Measurements from ENCODE around the gene LMNB1. TPM values are rescaled to one million over a fixed set of nuclear protein-coding genes. Genes with fewer than 3 reads are reported as not detected.
"Not testable (repeated sequence)": the region's sequence is repeated elsewhere in the genome, so short reads cannot be mapped to it uniquely, and the experiment has no call there.

Gene LMNB1
- total RNA-seq, 1 donor from 2014 or later, result 6.5 TPM

DNA sequence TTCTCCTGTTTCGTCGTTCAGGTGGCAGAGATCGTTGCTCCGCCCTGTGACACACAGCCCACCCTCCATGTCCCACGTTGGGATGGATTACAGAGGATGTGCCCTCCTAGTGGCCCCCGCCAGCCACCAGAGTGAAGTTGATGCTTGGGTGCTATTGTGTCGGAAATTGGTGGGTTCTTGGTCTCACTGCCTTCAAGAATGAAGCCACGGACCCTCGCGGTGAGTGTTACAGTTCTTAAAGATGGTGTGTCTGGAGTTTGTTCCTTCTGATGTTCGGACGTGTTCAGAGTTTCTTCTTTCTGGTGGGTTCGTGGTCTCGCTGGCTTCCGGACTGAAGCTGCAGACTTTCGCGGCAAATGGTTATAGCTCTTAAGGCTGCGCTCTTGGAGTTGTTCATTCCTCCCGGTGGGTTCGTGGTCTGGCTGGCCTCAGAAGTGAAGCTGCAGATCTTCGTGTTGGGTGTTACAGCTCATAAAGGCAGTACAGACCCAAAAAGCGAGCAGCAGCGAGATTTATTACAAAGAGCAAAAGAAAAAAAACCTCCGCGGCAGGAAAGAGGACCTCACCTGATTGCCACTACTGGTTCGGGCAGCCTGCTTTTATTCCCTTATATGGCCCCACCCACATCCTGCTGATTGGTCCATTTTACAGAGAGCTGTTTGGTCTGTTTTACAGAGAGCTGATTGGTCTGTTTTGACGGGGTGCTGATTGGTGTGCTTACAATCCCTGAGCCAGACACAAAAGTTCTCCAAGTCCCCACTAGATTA, 76.8 kb downstream of the LMNB1 start:
- not testable (repeated sequence) for DNase-seq (ENCODE audit: low spot score)

DNA sequence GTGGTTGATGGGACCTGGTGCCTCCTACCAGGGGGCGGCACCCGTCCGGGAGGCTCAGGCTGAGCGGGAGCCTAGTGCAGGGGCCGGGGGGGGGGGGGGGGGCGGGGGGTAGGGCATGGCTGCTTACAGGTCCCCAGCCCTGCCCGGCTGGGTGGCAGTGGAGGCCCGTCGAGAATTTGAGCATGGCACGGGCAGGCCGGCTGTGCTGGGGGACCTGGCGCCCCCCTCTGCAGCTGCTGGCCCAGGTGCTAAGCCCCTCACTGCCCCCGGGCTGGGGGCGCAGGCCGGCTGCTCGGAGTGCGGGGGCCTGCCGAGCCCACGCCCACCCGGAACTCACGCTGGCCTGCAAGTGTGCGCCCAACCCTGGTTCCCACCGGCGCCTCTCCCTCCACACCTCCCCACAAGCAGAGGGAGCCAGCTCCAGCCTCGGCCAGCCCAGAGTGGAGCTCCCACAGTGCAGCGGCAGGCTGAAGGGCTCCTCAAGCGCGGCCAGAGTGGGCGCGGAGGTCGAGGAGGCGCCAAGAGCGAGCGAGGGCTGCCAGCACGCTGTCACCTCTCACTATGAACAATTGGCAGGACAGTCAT, 77.7 kb downstream of the LMNB1 start:
- no peak for DNase-seq (ENCODE audit: low spot score)

DNA sequence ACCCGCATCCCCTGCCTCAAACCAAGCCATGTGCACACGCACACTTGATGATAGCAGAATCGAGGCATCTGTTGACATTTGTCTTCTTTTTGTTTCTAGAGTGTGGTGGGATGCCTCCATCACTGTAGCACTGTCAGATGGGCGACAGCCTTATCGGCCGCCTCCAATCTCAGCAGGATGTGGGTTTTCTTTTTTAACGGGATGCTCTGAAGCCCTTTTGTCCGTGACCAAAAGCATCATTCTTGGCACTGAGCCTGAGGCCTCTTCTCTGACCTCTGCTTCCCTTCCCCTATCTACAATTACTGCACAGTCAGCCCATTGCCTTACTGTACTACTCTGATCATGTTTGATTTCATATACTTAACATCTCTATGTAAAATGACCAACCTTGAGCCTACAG, 78.3 kb downstream of the LMNB1 start:
- DNase-seq (ENCODE audit: low spot score), result no peak

DNA sequence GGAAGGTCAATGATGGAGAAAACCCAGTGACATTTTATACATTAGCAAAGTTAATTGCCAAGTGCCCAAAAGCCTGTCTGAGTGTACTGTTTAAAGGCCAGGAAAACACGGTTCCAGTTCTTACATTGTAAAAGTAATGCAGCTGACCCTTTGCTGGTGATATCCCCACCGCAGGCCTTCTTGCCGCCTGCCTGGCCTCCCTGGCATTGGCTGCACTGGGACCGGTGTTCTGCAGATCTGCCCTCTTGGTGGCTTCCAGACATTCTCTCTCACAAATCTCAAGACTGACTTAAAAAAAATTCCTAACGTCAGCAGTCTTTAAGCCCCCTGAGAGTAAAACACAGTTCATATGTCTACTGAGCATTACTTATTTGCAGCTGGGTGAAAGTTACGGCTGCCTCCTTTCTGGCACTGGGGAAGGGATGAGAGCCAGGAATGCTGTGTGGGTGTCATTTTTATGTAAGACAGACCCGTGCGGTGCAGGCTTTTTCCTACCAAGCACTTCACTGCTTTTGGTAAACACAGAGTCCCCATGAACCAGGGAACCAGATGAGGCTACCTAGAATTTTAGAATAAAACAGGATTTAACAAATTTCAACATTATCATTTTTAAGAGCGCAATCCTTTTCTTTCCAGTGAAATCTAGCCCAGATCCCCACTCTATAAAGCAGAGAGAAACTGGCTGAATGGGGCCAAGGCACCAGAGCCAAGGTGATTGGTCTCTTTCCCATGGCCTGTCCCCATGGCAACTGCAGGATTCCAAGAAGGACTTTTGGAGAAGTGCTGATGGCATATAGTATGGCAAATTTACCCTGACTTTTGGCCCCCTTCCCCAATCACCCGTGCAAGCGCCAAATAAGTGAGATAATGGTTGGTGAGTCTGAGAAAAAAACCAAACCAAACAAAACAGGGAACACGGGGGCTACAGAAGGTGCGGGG, 80.8 kb downstream of the LMNB1 start:
- DNase-seq (ENCODE audit: low spot score), result no peak

DNA sequence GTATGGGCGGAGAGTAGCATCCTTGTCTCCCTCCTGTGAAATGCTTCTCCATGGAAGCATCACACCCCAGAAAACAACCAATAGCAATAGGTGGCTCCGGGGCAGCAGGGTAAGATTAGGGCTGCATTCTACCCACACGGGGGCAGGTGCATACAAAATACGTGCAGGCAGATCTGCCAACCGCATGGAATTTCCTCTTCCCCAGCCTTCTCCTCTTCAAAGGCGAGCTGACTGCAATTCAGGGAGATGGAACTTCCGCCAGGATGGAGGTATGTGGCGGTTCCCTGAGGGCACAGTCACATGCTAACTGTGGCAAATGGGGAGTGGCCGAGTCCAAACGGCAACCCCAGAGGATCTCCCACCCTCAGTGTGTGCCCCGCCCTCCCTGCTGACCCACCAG, 81.5 kb downstream of the LMNB1 start:
- no peak for DNase-seq (ENCODE audit: low spot score)

DNA sequence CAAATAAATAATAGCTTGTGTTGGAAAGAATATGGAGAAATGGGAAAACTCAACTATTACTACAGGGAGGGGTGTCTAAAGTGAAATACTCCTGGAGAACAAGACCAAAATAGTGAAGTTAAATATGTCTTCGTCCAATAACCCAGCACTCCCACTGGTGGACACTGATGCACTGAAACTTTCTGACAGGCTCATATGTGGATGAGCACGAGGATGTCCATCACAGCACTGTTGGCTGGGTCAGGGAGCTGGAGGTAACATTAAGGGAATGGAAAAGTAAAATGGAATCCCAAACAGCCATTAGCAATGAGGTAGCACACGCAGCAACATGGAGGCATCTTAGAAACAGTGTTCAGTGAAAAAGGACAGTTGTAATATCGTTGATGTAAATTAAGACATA, 86.5 kb downstream of the LMNB1 start:
- no peak for DNase-seq (ENCODE audit: low spot score)

DNA sequence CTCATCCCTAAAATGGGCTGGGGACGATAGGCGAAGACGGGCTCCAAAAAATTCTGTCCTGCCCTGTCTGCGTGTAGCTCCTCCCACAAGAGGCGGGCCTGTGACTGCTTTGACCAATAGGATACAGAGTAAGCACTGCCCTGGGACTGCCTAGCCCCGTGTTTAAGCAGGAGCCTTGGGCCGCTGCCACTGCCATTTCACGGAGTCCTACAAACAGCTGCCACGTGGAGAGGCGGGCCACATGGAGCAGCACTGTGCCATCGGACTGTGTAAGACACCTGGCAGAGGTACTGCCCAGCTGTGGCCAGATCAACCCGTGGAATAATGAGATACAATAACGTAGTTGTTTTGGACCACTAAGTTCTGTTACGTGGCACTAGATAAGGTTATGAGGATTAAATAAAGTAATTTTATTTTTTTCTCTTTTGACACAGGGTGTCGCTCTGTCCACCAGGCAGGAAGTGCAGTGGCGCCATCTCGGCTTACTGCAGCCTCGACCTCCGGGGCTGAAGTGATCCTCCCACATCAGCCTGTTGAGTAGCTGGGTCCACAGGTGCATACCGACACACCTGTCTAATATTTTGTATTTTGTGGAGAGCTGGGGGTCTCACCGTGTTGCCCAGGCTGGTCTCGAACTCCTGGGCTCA, 87.2 kb downstream of the LMNB1 start:
- no peak for DNase-seq (ENCODE audit: low spot score)

DNA sequence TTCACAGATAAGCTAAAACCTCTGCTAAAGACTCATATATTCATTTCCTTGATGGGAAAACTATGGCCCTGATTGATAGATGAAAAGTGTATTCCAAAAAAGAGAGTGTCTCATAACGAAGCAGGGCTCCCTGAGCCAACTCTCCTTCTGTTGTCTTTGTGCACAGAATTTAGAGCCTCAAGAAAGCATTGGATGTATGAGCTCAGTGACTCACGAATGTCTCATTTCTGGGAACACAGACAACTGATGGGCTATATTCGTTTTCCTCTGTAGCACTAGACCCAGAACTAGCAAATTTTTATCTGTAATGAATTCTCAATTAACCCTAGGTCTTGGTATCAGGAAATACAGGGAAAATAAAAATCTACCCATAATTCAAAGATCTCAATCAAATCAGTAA, 88.4 kb downstream of the LMNB1 start:
- no peak for DNase-seq (ENCODE audit: low spot score)

DNA sequence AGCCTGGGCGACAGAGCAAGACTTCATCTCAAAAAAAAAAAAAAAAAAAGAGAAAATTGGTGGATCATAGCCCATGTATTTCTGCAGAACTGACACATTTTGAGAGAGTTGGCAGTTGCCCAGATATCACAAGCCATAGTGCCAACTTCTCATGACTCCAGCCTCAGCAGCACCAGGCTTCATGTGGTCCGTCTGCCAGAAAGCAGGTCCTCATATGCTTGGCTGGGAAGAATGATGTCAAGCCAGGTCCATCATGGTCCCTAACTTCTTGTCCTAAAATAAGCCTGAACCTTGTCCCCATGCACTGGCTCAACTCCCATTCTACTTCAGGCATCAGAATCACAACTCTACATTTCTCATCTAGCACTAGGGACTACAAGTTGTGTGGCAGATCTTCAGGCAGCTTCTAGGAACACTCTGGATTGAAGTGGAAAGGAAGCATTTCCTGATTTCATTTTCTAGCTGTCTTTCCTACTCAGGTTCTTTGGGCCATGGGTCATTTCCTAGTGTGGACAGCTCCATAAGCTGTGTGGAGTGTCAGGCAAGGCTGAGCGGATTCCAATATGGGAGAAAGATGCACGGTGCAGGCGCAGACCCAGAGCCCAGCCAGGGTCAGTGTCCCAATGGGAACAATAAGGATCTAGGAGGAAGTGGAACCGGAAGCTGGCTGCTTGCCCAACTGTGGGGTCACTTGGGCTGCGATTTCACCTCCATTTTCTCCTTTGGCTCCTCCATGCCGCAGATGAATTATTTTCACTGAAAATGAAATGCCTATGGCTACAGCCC, 90.1 kb downstream of the LMNB1 start:
- DNase-seq (ENCODE audit: low spot score), result no peak

DNA sequence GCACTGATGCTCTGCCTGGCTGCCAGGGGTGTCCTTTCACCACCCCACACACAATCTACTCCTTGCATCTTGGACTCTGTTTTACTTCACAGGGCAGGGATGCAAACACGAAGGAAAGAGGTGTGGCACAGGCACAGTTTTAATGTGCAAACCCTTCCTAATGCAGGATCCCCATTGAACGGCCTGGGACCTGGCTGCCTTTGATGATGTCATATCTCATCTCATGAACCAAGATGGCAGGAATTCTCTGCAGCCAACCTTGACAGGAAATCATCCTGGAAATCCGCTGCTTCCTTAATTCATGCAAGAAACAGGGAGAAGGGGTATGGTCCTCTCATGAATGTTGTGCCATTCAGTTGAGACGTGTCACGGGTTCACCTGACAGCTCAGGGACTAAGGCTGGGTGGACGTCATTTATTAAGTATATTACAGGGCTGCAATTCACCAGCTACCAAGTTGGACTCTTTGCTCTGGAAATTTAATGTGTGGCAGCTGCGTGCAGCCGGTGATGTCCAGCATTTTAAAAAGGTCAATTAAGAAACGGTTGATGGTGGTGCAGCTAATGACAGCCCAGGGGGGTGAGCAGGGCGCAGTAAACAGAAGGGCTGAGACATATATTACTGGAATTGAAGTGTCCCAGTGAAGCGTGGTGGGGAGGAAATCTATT, 91.5 kb downstream of the LMNB1 start:
- no peak for DNase-seq (ENCODE audit: low spot score)

DNA sequence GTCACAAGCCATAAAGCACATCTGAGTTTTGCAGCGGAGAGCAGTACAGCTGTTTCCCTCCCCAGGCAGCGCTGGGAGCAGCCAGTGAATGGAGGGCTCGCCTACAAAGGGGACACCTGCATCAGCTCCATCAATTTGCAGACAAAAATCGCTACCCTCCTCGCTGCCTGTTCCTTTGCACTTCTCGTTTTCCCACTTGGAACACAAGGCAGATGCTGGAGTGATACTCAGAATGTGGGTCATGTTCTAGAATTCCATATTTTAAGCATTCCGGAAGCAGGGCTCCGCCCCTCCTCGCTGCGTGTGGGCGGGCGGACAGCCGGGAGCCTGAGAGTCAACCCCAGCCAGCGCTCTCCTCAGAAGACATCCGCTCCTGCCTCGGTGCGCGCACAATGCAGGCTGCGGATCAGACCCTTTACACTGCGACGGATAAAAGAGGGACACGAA, 92.1 kb downstream of the LMNB1 start:
- DNase-seq (ENCODE audit: low spot score), result no peak

DNA sequence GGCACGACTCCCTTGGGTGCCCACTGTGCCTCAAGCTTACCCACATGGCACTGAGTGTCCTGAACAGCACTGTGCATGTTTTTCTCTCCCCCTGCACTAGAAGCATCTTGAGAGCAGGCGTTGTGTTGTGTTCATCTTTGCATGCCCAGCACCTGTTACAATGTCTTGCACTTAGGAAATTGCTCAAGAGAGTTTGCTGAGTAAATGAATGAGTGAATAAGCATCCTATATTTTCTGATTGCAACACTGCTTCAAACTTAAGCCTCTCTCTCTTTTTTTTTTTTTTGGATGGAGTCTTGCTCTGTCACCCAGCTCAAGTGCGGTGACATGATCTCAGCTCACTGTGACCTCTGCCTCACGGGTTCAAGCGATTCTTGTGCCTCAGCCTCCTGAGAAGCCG, 94.5 kb downstream of the LMNB1 start:
- DNase-seq (ENCODE audit: low spot score), result no peak

DNA sequence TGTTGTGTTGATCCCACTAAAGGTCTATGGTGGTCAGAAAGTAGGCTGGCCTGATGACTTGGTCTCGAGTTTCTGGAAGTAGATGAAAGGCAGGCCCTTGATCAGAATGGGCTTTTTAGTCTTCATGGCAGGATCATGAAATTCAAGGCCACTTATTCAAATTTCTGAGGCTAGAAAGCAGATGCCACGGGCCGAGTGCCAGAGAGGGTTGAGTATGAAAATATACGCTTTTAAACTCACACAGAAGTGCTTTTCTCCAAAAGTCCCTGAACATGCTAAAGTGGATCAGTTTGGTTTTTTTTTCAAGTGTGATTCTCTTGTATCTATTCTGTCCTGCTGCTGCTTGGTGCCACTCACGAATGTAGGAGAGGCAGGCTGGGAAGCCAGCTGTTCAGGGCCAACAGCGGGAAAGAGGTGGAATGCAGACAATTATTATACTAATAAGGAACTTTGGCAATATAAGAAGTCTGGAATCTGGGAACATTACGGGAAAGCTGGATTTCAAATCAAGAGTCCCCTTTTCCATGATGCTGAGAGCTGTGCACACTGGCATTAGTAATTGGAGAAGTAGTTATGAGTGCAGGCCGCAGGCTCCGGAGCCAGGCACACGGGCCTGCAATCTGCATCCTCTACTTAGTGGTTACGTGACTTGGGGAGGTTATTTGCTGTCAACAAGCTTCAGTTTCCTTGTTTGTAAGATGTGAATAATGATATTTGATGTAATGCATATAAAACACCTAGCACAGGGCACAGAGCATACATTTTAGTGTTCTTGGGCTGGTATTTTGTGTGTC, 95.8 kb downstream of the LMNB1 start:
- DNase-seq (ENCODE audit: low spot score), result no peak

DNA sequence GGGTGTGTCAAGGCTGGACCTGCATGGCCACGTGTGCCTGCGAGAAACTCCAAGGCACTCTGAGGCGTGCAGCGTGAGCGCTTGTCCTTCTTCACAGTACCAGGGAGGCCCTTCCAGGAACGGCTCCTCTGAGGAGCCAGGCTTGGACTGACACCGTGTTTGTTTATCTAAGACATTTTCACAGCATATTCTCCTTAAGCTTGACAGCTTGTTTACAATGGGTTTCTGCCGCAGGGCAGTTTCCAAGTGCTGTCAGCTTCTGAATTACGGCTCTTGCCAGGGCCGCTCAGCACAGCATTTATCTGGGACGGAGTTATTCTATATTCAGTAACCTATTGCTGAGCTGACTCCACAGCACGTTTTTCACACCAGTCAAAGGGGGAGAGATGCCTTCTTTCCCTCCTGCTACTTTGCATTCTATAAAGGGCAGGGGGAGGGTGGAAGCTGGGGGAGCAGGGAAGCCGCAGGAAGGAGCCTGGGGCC, 98.4 kb downstream of the LMNB1 start:
- no peak for DNase-seq (ENCODE audit: low spot score)

DNA sequence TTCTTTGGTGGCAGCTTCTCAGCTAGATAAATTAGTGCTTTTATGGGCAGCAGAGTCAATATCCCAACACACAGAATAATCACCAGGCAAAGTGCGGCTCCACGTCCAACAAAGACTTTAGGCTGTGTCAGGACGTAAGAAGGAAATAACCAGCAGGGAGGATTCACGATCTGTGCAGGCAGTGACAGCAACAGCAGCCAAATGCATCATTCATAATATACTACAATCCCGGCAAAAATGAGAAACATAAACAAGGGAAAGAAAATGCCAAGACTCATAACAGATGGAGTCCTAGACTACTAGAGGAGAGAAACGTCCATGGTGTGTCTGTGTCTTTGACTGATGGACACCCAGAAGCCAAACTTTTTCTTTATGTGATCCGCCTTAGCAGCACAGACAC, 100.7 kb downstream of the LMNB1 start:
- no peak for DNase-seq (ENCODE audit: low spot score)

DNA sequence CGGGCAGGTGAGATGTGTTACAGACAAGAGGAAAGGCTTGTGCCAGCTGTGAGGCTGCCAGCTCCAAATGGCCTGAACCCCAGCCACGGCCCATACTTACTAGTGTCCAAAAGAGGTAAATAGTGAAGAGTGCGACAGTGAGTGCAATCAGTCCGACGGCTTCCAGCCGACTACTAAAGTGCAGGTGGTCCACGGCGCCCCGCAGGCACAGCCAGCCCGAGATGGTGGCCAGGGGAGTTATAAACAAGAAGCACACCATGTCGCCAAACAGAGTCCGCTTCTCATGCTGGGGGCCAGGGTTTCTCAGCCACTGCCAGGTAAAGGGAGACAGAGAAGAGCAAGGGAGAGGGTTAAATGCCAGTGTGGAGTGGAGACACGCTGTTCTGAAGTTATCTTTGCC, 101.1 kb downstream of the LMNB1 start:
- no peak for DNase-seq (ENCODE audit: low spot score)

DNA sequence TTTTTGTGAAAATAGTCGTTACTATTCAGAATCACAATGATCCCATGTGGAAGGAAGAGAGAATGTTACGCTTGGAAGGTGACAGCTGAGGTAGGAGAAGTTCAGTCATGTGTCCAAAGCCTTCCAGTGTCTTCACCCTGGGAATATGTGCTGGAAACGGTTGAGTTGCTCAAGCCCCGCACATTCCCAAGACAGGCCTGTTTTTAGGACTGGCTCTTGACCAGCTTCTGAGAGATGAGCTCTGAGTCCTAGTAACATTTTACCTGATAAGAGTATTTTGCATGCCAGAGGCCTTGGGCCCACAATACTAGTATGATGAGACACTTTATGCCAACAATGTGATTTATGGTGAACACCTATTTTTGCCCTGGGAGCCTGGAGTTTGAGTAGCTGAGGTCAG, 101.7 kb downstream of the LMNB1 start:
- no peak for DNase-seq (ENCODE audit: low spot score)

DNA sequence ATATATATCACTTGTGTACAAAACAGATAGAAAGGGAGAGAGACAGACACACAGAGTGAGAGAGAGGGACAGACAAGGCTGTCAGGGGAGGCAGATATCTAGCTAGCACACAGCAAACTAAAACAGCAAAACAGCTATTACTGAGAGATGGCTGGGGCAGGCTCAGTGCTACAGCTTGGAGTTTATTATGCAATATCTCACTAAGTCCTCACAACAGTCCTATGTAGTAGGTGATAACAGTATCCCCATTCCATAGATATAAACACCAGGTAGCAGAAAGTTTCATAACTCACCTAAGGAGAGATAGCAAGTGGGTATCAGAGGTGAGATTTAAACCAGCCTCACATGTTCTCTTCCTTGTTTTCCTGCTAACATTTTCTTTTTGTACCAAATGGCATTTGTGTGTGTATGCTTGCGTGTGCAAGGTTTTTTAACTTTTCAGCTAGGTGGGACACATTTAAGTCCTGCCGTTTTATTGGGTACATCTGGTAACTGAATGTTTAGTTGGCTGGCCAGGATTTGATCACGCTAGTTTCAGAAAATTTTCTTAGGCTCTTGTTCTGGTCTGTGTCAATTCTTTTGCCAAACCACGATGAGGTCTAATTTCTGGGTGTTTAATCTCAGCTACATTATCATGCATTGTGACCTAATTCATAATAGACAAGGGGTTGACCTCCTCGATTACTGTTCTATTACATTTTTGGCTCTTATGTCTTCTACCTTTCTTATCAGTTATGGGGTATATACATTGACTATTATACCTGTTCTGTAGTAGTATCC, 105.1 kb downstream of the LMNB1 start:
- DNase-seq (ENCODE audit: low spot score), result no peak
